NB4 (cell line): Measurements from ENCODE around the gene TLL2.

Experiments used
- DNase-seq: peaks from one replicate; pipeline ENCODE4 v3.0.0; 2010; ENCODE audit warnings: low read depth
- H3K4me3 ChIP-seq: one replicate; pipeline ENCODE4 v1.5.1; 2011; ENCODE audit warnings: mild to moderate bottlenecking, low read depth, low read length, moderate library complexity
- CTCF ChIP-seq: IDR thresholded peaks from one replicate; pipeline ENCODE4 v1.5.1; 2012; ENCODE audit warnings: low read depth, low read length
- MAX ChIP-seq: IDR thresholded peaks from 2 replicates; pipeline ENCODE4 v1.6.1; 2011; ENCODE audit warnings: low read depth, low read length
- MYC ChIP-seq: IDR thresholded peaks from 2 replicates; pipeline ENCODE4 v1.6.1; 2011; ENCODE audit warnings: low read depth, low read length
- POLR2A ChIP-seq: IDR thresholded peaks from 2 replicates; pipeline ENCODE4 v1.6.1; 2011; ENCODE audit warnings: mild to moderate bottlenecking; ENCODE audit not compliant: insufficient read length; ENCODE audit errors: extremely low read depth

Gene TLL2

GRCh38 chr10:96402417-96403305, 111.1 kb downstream of the TLL2 start:
- no peak overlapping the region for H3K4me3 ChIP-seq
- DNase-seq = no peak
- TF ChIP-seq MYC (no peak), MAX (no peak), CTCF (no peak), POLR2A (no peak)

- no peak for DNase-seq
- H3K4me3 ChIP-seq = no peak overlapping the region
- TF ChIP-seq CTCF = no peak
- no peak for TF ChIP-seq MYC
- TF ChIP-seq MAX = no peak
- no peak for TF ChIP-seq POLR2A
These were observed 112.7 kb downstream of the TLL2 start for GRCh38 chr10:96401036-96401435.

DNA sequence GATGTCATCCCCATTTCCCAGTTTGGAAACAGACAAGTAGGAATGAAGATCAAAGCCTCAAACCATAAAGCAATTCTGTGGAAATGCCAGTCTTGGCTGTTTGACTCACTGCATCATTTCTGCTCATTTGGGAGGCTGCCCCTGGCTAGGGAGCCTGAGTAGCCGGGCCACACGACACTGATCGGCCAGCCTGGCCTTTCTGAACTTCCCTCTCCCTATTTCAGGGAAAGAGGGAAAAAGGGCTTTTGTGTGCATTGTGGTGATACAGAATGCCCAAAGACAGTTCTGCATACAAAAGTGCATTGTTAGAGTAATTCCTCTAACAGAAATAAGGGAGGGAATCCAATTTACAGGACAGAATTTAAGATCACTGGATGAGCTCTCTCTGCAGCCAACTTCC, 113.3 kb downstream of the TLL2 start:
- DNase-seq = no peak
- no peak for TF ChIP-seq CTCF
- TF ChIP-seq MAX = no peak
- TF ChIP-seq POLR2A = no peak
- no peak overlapping the region for H3K4me3 ChIP-seq

DNA sequence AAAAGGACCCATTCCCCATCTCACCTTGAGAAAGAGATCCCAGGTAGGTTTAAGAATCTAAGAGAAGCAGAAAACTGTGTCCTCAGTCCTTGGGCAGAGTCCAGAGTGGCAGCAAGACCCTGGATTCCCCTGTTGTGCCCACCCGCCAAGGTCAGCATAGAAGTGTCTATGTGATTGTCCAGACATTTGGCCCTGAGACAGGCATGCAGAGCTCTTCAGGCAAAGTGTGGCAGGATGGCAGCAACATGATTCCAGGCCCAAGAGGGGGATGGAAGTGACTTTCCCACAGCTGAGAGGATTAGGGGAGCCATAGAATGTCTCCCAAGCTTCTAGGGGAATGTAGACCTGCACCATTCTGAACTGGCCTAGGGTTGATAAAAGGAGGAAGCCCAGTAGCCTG, 115.8 kb downstream of the TLL2 start:
- no peak for DNase-seq
- H3K4me3 ChIP-seq = no peak overlapping the region
- TF ChIP-seq CTCF (no peak), MYC (no peak), POLR2A (no peak), MAX (no peak)

GRCh38 chr10:96395931-96396877, 117.5 kb downstream of the TLL2 start:
- peak; percentile 82 for DNase-seq
- peak; percentile 93 for TF ChIP-seq CTCF
- TF ChIP-seq MYC = no peak; the same call in 1 of the 2 replicates
- TF ChIP-seq MAX = peak; percentile 37; the same call in 1 of the 2 replicates
- no peak for TF ChIP-seq POLR2A
- no peak overlapping the region for H3K4me3 ChIP-seq
